ENCODE data around the gene FZD2. TPM values are rescaled to one million over a fixed set of nuclear protein-coding genes. Genes with fewer than 3 reads are reported as not detected.
"Not testable (repeated sequence)": the region's sequence is repeated elsewhere in the genome, so short reads cannot be mapped to it uniquely, and the experiment has no call there.

FZD2 gene
- total RNA-seq, 1 experiment from 2014 or later: 5.9 TPM

DNA sequence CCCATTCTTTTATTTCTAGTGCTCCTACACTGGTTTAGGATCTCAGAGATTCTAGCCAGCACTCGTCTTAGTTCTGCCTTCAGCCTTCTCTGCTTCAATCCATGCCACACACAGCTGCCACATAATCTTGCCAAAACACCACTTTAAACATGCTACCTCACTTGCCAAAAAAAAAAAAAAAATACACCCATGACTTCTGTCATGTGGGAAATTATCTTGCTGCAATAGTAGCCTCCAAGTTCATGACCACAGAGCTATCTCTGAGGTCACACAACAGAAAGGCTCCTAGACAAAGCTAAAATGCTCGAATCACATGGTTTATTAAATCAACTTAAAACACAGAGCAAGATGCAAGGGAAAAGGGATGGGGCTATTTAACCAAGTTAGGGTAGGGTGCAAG is 18.1 kb downstream of the FZD2 start:
- no peak for DNase-seq (ENCODE audit: low spot score)

DNA sequence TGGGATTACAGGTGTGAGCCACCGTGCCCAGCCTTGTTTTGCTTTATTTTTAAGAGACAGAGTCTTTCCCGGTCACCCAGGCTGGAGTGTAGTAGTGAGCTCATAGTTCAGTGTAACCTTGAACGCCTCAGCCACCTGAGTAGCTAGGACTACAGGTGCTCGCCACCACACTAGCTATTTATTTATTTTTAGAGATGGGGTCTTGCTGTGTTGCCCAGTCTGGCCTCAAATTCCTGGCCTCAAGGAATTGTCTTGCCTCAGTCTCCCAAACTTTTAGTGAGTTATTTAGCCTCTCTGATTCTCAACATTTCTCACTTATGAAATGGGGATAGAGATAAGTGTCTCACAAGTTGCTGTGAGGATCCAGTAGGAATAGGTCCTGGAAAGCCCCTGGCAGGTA is 21.7 kb downstream of the FZD2 start:
- DNase-seq (ENCODE audit: low spot score): no peak

DNA sequence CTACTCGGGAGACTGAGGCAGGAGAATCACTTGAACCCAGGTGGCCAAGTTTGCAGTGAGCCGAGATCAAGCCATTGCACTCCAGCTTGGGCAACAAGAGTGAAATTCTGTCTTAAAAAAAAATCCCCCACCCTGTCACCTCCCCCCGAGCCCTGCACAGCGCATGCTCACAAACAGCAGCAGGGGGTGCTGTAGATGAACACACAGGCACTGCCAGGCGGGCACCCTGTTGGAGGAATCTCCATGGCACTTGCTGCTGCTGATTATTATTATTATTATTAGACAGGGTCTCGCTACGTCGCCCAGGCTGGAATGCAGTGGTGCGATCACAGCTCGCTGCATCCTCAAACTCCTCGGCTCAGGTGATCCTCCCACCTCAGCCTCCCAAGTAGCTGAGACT is 24.6 kb downstream of the FZD2 start:
- DNase-seq (ENCODE audit: low spot score): no peak

DNA sequence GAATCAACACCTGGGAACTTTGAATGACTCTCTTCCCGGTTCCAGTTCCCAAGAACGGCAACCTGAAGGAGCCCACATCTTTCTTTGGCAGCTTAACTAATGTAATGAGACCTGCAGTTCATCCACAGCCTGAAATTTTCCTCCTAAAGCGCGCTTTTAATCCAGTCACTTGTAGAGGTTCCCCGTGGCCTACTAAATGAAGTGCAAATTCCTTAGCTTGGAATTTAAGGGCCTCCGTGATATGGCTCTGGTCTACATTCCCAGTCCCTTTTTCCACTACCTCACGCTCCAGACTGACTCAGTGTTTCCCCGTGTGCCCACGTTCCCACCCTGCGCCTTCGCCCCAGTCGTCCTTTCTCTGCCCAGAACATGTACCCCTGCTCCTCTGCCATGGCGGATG is 27.2 kb downstream of the FZD2 start:
- no peak for DNase-seq (ENCODE audit: low spot score)

DNA sequence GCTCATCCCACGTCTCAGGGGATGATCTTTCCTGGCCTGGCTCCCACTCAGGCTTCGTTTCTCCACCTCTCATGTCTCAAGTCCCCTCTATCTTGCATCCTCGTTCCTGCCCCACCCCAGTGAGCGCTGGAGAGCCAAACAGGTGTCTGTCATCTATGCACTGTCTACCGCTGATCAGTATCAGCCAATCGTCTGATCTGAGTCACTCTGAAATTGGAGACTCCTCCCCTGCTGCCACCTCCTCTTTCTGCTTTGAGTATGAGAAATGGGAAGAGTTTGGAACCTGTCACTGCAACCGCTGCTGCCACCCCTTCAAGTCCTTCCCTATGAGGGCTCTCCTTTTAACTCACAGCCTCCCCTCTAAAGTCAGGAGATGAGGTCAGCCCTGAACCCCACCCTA is 28.0 kb downstream of the FZD2 start:
- DNase-seq (ENCODE audit: low spot score): no peak

DNA sequence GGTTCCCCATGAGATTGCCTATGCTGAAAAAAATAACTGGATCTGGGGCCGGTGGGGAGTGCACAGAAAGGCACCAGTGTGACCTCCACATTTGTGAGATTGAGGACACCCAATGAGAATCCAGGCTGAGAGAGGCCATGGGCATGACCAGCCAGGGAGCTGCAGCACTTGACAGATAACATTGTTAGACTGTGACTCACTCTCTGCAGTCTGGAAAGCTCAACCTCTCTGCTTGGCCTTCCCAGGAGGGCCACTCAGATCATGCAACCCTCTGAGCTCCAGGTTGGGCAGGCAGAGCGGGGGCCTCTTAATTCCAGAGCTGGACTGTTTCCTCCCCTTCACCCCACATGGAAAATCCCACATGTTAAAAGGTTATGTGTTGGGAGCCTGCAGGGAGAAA is 30.1 kb downstream of the FZD2 start:
- DNase-seq (ENCODE audit: low spot score): peak; percentile 92

DNA sequence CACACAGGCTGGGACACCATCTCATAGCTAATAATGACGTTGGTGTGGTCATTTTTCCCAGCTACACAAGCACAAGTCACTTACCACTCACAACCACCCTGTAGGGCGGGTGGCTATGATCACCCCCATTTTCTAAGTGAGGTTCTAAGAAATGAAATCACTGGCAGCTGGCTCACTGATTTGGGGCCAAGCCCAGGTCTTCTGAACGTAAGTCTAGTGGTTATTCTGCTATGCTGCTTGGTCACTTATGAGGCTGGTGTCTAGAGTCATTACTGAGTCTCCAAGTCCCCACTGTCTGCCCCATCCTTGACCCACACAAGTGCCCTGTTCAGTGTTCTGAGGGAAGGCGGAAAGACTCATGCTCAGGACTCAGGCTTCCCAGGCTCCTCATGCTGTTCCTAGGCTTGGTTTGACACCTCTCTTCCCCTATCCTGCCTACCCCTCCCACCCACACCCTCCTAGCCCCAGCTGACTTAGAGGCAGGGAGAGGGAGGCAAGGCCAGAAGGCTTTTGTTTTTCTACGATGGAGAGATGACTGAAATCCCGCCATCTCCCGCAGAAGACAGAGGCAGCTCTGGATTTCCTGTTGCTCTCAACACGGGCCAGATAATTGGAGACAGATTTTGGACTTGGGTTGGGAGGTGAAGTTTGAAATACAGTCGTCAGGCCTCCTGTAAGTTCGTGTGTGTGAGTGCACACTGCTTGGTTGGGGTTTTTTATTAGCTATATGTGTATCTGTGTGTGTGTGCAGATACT is 32.2 kb downstream of the FZD2 start:
- DNase-seq (ENCODE audit: low spot score): no peak

DNA sequence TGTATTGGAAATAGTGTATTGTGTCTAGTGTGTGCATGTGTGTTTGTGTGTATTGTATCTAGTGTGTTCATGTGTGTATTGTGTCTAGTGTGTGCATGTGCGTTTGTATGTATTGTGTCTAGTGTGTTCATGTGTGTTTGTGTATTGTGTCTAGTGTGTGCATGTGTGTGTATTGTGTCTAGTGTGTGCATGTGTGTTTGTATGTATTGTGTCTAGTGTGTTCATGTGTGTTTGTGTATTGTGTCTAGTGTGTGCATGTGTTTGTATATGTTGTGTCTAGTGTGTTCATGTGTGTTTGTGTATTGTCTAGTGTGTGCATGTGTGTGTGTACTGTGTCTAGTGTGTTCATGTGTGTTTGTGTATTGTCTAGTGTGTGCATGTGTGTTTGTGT is 32.8 kb downstream of the FZD2 start:
- not testable (repeated sequence) for DNase-seq (ENCODE audit: low spot score)

DNA sequence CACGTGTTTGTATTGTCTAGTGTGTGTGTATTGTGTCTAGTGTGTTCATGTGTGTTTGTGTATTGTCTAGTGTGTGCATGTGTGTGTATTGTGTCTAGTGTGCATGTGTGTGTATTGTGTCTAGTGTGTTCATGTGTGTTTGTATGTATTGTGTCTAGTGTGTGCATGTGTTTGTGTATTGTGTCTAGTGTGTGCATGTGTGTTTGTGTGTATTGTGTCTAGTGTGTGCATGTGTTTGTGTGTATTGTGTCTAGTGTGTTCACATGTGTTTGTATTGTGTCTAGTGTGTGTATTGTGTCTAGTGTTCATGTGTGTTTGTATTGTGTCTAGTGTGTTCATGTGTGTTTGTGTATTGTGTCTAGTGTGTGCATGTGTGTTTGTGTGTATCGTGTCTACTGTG is 33.5 kb downstream of the FZD2 start:
- DNase-seq (ENCODE audit: low spot score): not testable (repeated sequence)

DNA sequence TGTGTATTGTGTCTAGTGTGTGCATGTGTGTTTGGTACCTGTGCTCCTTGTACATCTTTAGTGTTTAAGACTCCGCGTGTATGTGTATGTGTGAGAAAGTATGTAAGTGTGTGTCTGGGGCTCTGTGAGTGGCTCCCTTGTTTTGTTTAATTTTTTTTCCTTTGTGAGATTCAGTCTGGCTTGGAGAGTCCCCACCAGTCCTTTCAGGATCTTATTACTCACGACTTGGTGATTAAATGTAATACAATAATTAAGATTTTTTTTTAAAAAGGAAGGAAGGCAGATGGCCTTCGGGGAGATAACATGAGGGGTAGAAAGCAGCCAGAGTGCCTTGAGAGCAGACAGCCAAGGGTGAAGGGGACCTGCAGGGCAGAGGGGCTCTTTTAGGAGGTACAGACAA is 33.9 kb downstream of the FZD2 start:
- no peak for DNase-seq (ENCODE audit: low spot score)

DNA sequence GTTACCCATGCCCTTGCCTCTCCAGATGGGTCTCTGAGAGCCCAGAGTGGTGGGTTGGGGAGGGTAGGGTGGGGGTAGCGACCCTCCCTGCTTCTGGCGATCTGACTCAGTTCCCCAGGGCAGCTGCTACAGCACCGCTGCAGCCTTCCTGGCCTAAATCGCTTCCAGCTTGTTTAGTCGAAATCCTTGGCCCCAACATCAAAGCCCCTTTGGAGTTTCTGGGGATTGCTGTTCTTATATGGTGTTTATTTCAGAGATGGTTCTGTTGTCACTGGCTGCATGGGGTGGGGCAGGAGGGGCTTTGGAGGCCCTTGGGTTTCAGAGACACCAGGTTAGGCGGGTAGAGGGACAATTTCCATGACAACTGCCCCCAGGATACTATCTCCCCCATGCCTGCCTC is 35.9 kb downstream of the FZD2 start:
- no peak for DNase-seq (ENCODE audit: low spot score)

DNA sequence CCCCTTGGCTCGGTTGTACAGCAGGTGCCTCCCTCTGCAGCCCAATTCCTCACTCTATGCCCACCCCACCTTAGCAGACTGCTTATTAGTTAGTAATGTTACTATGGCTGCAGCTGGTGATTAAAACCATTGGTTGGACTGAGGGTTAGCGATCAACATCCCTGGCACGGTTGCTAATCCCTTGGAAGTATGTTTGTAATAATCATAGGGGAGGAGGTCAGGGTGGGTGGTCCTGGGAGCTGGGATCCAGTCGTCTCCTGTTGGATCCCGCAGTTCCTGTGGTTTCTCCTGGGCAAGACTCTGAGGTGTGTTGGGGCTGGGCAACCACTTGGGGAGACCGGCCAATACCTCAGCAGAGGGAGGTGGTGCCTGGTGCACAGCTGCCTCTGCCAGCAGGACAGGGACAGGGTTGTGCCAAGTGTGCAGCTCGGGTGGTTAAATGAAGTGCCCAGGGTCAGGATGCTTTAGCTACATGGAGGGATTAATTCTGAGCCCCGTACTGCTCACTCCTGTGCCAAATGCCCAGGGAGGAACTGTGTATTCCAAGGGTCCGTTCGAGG is 38.0 kb downstream of the FZD2 start:
- DNase-seq (ENCODE audit: low spot score): no peak

DNA sequence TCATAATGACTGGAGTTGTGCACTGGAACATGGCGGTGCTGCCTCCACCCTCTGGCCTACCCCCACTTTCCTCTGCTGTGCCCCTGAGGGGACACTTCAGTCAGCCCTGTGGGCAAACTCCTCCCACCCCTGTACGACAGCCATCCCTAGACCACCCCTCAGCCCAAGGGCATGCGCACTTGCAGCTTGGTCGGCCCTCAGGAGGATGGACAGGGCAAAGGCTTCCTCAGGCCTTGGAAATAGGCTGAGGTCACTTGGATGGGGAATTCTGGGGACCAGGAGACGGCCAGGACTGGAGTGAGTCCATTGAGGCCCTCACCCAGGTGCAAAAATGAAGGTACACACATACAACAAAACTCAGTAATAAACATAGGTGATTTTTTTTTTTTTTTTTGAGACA is 41.0 kb downstream of the FZD2 start:
- DNase-seq (ENCODE audit: low spot score): no peak

DNA sequence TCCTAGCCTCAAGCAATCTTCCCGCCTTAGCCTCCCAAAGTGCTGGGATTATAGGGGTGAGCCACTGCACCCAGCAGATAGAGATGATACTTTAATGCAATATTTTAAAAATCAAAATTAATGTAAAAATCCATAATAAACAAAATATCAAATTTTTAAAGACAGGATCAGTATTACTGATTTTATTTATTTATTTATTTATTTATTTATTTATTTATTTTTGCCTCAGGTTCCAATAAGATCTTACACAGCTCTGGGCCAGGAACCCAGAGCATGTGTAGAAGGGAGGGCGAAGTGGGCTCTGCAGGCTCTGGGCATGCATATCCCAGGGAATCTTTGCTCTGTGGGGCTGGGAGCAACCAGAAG is 41.6 kb downstream of the FZD2 start:
- no peak for DNase-seq (ENCODE audit: low spot score)

DNA sequence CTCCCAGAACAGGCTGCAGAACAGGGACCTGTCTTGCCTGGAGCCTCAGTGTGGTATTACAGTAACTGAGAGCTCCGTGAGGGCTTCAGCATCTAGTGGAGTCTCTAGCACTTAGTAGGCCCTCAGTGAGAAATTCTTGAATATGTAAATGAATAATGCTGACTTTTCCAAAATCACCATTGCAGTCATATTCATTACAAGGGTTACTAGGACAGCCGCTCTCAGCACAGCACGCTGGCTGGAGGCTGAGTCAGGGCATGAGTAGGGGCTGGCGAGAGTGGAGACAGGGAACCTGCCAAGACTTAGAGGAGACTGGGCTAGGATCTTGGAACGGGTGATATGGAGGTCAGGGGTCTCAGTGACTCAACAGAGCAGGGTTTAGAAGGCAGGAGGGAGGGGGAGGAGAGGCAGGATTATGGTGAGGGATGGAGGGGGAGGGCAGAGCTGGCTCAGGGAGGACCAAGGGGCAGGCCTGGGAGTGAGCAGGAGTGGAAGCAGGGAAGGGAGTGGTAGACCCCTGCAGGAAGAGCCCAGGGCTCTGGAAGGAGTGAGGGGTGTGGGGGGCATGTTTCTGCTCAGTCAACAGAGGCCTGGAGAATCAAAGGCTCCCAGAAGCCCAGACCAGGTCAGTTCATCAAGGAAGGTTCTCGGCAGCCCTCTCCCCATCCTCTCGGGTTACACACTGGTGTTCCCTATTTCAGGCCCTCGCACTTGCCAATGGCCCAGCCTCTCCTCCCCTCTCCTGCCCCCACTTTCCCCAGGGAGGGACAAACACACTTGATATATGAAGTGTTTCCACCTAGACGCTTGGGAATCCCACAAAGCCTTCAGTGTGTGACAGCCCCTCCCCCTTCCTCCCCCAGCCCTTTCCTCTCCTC is 42.3 kb downstream of the FZD2 start:
- peak; percentile 48 for DNase-seq (ENCODE audit: low spot score)

DNA sequence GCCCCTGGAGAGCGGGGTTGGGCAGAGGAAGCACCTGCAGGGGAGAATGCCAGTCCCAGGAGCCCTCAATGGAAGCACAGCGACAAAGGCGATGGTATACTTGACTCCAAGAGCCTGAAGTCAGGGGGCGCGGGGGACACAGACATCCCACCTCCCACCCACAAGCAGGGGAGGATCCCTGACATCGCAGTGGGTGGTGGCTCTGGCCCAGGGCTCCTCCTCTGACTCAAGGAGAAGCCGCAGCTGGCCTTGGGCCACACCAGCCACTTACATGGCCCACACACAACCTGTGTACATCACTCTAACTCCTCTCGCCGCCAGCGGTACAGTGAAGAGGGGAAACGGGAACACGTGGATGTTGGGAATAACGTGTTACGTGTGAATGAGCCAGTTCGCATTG is 44.3 kb downstream of the FZD2 start:
- DNase-seq (ENCODE audit: low spot score): no peak

DNA sequence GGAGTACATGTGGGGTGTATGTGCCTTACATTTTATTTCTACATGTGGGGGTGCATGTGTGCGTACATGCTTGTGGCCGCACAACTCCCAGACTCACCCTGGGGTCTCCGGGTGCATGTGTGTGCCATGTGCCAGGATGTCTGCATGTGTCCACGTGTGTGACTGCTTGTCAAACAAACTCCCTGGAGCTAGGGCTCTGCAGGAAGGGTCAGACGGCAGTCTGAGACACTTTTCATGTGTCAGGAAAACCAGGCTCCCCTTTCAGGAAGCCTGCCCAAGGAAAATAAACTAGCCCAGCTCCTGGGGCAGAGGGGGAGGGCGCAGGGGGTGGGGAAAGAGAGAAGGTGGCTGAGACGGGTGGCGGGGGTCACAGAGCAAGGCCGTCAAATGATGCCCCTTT is 44.7 kb downstream of the FZD2 start:
- no peak for DNase-seq (ENCODE audit: low spot score)

DNA sequence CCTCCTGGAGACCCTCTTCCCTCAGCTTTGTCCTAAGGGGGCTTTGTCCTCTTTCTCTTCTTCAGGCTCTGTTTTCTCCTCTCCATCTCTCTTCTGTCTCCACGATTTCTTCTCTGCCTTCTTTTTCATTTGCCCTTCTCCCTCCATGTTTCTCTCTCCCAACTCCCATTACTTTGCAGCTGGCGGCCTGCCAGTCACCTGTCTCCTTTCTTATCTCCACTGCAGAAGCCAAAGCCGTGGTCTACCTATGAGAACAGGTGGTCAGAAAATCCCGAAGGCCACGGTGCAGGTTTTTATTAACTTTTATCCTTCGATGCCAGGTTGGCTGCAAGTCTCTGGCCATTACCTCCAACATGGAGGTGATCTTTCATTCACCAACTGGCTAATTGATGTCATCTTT is 45.1 kb downstream of the FZD2 start:
- DNase-seq (ENCODE audit: low spot score): no peak

DNA sequence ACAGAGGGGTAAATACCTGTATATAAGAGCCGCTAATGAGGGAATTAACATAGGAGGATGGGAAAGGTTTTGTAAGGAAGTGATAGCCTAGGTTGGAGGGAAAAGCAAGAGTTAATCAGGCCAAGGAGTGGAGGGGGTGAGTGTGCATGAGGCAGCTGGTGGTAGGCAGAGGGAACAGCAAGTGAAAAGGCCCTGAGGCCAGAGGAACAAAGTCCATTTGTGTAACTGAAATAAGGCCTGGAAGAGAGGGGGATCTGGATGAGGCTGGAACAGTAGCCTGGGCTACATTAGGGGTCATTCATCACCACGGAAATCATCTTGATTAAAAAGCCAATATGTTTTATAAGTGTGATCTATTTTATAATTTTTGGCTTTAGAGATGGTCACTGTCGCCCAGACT is 45.7 kb downstream of the FZD2 start:
- no peak for DNase-seq (ENCODE audit: low spot score)

DNA sequence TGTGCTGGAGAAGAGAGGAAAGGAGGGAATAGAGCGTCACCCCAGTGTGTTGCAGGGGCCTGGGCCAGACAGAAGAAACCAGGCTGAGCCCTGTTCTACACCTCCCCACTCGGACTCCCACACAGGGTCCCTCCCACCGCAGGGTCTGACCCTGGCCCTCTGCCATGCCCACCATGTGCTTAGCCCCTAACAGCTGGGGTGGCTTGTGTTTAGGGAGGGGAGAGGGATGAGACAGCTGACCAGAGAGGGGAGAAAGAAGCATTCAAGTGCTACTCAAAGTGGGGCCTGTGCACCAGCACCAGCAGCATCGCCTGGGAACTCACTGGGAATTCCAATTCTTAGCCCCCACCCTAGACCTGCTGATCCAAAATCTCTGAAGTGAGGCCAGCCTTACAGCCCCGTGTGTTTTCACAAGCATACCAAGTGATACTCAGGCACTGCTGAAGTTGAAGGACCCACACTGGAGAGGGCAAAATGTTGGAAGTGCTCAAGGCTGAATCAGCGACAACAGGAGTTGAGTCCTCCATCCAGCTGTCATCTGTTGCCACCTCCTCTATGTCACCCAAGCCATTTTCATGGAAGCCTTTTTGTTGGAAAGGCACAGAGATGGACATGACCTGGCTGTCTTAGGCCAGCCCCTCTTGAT is 47.0 kb downstream of the FZD2 start:
- DNase-seq (ENCODE audit: low spot score): no peak

DNA sequence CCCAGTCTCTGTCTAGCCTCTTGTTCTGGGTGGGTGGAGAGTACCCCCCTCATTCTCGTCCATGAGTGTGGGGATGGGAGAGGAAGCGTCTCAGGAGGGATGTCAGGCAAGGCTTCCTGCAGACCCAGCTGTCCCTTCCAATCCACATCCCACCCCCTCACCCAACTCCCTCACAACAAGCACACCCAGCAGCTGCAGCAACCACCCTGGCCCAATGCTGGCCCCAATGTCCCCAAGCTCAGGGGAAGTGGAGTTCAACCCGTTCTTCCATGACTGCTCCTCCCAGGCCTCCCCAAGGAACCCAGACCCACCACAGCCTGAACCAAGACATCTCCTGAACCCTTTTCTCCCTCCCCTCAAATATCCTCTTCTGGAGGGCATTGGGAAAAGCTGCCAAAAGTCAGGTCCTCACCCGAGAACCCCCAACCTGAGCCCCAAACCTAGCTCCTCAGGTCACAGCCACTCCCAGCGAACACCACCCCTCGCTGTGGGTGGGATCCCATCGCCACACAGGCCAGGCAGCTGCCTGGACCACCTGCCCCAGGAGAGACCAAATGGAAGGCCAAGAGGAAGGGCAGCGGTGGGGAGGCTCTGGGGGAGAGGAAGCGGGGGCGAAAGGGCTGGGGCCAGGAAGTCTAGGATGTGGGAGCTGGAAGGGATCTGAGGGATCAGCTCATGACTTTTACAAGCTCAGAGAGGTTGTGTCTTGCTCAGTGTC is 47.6 kb downstream of the FZD2 start:
- DNase-seq (ENCODE audit: low spot score): no peak

DNA sequence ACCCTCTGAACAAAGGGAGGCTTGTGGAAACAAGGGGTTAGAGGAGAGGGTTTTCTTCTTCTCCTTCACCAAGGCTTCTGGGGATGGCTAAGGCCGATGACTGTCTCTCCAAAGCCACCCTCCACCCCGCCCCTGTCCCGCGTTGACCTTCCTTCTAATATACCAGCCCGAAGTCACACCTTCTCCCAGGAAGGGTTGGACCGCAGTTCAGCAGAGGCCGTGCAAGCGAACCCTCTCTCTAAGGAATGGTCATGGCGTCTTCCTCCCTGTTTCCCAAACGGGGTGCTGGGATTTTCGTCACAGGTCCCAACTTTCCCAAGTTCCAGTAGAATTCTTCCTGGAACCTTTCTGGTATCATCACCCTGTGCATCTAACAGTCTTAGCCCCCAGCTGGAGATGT is 49.4 kb downstream of the FZD2 start:
- DNase-seq (ENCODE audit: low spot score): no peak

Measured in H4 (cell line).